Neural progenitor cell (in vitro differentiated cells): ENCODE measurements around the gene TRIOBP.

Experiments used
- EZH2 ChIP-seq: fragments of 200-600 bp; sonication (generic); IDR thresholded peaks from 2 replicates; pipeline ENCODE4 v1.6.1; 2017; ENCODE audit warnings: antibody characterized with exemption, mild to moderate bottlenecking, moderate library complexity
- EZH2phosphoT487 ChIP-seq: fragments of 200-600 bp; sonication (generic); IDR thresholded peaks from 2 replicates; pipeline ENCODE4 v1.6.1; 2017; ENCODE audit warnings: antibody characterized with exemption
- TF ChIP-seq, protein P1 (sequence below): fragments of 200-600 bp; sonication (generic); IDR thresholded peaks from 2 replicates; pipeline ENCODE4 v1.5.1; 2017; ENCODE audit warnings: antibody characterized with exemption, mild to moderate bottlenecking

DNA sequence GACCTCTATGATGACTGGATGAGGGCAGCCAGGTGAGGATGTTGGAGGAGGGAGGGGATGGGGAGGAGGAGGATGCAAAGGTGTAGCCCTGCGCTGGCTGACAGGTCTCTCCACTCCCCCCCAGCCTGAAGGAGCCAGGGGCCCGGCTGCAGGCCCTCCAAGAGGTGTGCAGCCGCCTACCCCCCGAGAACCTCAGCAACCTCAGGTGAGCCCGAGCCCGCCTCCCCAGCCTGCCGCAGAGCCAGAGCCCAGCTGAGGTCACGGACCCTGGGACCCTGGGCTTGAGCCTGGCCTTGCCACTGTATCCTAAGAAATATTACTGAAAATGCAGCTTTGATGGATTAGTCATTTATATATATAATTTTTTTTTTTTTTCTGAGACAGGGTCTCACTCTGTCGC lies 49.5 kb upstream of the TRIOBP start:
- TF ChIP-seq, protein P1, sequence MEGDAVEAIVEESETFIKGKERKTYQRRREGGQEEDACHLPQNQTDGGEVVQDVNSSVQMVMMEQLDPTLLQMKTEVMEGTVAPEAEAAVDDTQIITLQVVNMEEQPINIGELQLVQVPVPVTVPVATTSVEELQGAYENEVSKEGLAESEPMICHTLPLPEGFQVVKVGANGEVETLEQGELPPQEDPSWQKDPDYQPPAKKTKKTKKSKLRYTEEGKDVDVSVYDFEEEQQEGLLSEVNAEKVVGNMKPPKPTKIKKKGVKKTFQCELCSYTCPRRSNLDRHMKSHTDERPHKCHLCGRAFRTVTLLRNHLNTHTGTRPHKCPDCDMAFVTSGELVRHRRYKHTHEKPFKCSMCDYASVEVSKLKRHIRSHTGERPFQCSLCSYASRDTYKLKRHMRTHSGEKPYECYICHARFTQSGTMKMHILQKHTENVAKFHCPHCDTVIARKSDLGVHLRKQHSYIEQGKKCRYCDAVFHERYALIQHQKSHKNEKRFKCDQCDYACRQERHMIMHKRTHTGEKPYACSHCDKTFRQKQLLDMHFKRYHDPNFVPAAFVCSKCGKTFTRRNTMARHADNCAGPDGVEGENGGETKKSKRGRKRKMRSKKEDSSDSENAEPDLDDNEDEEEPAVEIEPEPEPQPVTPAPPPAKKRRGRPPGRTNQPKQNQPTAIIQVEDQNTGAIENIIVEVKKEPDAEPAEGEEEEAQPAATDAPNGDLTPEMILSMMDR, result no peak
- TF ChIP-seq EZH2 (no peak), EZH2phosphoT487 (no peak)
